ENCODE results near the gene ST6GALNAC3.

Gene ST6GALNAC3

GRCh38 chr1:76137746-76138145 is 63.2 kb downstream of the ST6GALNAC3 start:
- Histone ChIP-seq H3K9me3 (replicated peaks; ENCODE audit: insufficient read depth, low read length) (no peaks in the 10 kb centered on the region), H3F3A (ENCODE audit: insufficient read depth, low read length) (no peaks in the 10 kb centered on the region), H3K79me2 (ENCODE audit: low read length) (no peaks in the 10 kb centered on the region), H4K20me1 (ENCODE audit: insufficient read depth, low read length) (no peaks in the 10 kb centered on the region), H3K27ac (ENCODE audit: low read length) (no peak overlapping the region), H3K4me2 (ENCODE audit: low read depth, low read length) (no peak overlapping the region), H3K4me3 (ENCODE audit: low read length) (no peak overlapping the region), H3K9me2 (replicated peaks; ENCODE audit: insufficient read depth, low read length) (no peaks in the 10 kb centered on the region), H3K36me3 (replicated peaks; ENCODE audit: insufficient read depth, low read length) (no peaks in the 10 kb centered on the region), H2AFZ (ENCODE audit: low read length) (no peak overlapping the region), H3K27me3 (replicated peaks; ENCODE audit: insufficient read depth, low read length) (no peaks in the 10 kb centered on the region), H3K4me1 (ENCODE audit: low read length) (no peaks in the 10 kb centered on the region), H3K9ac (ENCODE audit: low read length) (no peak overlapping the region)
- DNase-seq, result no peak
- TF ChIP-seq EZH2phosphoT487 (IDR thresholded peaks at IDR 0.05; ENCODE audit: low read length) (no peak), EZH2 (optimal IDR thresholded peaks at IDR 0.05; ENCODE audit: low read depth, low read length) (no peak)
- TF ChIP-seq, protein P1, sequence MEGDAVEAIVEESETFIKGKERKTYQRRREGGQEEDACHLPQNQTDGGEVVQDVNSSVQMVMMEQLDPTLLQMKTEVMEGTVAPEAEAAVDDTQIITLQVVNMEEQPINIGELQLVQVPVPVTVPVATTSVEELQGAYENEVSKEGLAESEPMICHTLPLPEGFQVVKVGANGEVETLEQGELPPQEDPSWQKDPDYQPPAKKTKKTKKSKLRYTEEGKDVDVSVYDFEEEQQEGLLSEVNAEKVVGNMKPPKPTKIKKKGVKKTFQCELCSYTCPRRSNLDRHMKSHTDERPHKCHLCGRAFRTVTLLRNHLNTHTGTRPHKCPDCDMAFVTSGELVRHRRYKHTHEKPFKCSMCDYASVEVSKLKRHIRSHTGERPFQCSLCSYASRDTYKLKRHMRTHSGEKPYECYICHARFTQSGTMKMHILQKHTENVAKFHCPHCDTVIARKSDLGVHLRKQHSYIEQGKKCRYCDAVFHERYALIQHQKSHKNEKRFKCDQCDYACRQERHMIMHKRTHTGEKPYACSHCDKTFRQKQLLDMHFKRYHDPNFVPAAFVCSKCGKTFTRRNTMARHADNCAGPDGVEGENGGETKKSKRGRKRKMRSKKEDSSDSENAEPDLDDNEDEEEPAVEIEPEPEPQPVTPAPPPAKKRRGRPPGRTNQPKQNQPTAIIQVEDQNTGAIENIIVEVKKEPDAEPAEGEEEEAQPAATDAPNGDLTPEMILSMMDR (IDR thresholded peaks at IDR 0.05; ENCODE audit: low read length), result no peak

DNA sequence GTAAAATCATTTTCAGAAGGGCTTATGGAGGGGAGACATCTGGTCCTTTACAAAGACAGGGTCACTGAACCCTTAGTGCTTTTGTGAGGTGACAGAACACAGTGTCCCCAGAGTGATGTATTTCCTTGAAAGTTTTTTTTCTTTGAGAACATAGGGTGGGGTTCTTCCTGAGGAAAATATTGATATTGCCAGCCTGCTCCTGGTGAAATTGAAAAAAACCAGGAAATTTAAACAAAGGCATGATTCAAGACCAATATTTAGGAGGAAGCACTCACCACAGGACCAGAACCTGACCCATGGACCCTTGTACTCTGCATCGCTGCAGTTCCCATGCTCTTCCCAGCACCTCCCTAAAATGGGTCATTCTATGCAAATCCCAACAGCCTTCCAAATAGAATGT is 63.7 kb downstream of the ST6GALNAC3 start:
- Histone ChIP-seq H3F3A (ENCODE audit: insufficient read depth, low read length) (no peaks in the 10 kb centered on the region), H2AFZ (ENCODE audit: low read length) (no peak overlapping the region), H4K20me1 (ENCODE audit: insufficient read depth, low read length) (no peaks in the 10 kb centered on the region), H3K9ac (ENCODE audit: low read length) (no peak overlapping the region), H3K79me2 (ENCODE audit: low read length) (no peaks in the 10 kb centered on the region), H3K4me3 (ENCODE audit: low read length) (no peak overlapping the region), H3K4me1 (ENCODE audit: low read length) (no peaks in the 10 kb centered on the region), H3K9me2 (replicated peaks; ENCODE audit: insufficient read depth, low read length) (no peaks in the 10 kb centered on the region), H3K27me3 (replicated peaks; ENCODE audit: insufficient read depth, low read length) (no peaks in the 10 kb centered on the region), H3K36me3 (replicated peaks; ENCODE audit: insufficient read depth, low read length) (no peaks in the 10 kb centered on the region), H3K27ac (ENCODE audit: low read length) (no peak overlapping the region), H3K9me3 (replicated peaks; ENCODE audit: insufficient read depth, low read length) (no peaks in the 10 kb centered on the region), H3K4me2 (ENCODE audit: low read depth, low read length) (no peak overlapping the region)
- DNase-seq, result no peak
- TF ChIP-seq EZH2phosphoT487 (IDR thresholded peaks at IDR 0.05; ENCODE audit: low read length) (no peak), EZH2 (optimal IDR thresholded peaks at IDR 0.05; ENCODE audit: low read depth, low read length) (no peak)
- TF ChIP-seq, protein P1 (IDR thresholded peaks at IDR 0.05; ENCODE audit: low read length), result no peak

- no peak overlapping the region for H3K27ac ChIP-seq (ENCODE audit: low read length)
- H3K9me2 ChIP-seq (replicated peaks; ENCODE audit: insufficient read depth, low read length), result no peaks in the 10 kb centered on the region
- H3K27me3 ChIP-seq (replicated peaks; ENCODE audit: insufficient read depth, low read length), result no peaks in the 10 kb centered on the region
- no peak overlapping the region for H2AFZ ChIP-seq (ENCODE audit: low read length)
- no peaks in the 10 kb centered on the region for H3K4me1 ChIP-seq (ENCODE audit: low read length)
- TF ChIP-seq EZH2 (optimal IDR thresholded peaks at IDR 0.05; ENCODE audit: low read depth, low read length) (no peak), EZH2phosphoT487 (IDR thresholded peaks at IDR 0.05; ENCODE audit: low read length) (no peak)
- TF ChIP-seq, protein P1 (IDR thresholded peaks at IDR 0.05; ENCODE audit: low read length), result no peak
- H3K36me3 ChIP-seq (replicated peaks; ENCODE audit: insufficient read depth, low read length), result no peaks in the 10 kb centered on the region
- no peaks in the 10 kb centered on the region for H3K79me2 ChIP-seq (ENCODE audit: low read length)
- no peaks in the 10 kb centered on the region for H3K9me3 ChIP-seq (replicated peaks; ENCODE audit: insufficient read depth, low read length)
- H4K20me1 ChIP-seq (ENCODE audit: insufficient read depth, low read length), result no peaks in the 10 kb centered on the region
- no peak overlapping the region for H3K4me2 ChIP-seq (ENCODE audit: low read depth, low read length)
- DNase-seq, result no peak
- no peak overlapping the region for H3K9ac ChIP-seq (ENCODE audit: low read length)
- no peaks in the 10 kb centered on the region for H3F3A ChIP-seq (ENCODE audit: insufficient read depth, low read length)
- H3K4me3 ChIP-seq (ENCODE audit: low read length), result no peak overlapping the region
Observed at GRCh38 chr1:76140227-76140626, 65.7 kb downstream of the ST6GALNAC3 start.

All from MM.1S (cell line).